ENCODE measurements around the gene GLIPR2. TPM values are rescaled to one million over a fixed set of nuclear protein-coding genes. Genes with fewer than 3 reads are reported as not detected.

The GLIPR2 gene
- polyA plus RNA-seq, 1 of the 3 experiments (the other 2 are of a cell fraction): 38.3 TPM

DNA sequence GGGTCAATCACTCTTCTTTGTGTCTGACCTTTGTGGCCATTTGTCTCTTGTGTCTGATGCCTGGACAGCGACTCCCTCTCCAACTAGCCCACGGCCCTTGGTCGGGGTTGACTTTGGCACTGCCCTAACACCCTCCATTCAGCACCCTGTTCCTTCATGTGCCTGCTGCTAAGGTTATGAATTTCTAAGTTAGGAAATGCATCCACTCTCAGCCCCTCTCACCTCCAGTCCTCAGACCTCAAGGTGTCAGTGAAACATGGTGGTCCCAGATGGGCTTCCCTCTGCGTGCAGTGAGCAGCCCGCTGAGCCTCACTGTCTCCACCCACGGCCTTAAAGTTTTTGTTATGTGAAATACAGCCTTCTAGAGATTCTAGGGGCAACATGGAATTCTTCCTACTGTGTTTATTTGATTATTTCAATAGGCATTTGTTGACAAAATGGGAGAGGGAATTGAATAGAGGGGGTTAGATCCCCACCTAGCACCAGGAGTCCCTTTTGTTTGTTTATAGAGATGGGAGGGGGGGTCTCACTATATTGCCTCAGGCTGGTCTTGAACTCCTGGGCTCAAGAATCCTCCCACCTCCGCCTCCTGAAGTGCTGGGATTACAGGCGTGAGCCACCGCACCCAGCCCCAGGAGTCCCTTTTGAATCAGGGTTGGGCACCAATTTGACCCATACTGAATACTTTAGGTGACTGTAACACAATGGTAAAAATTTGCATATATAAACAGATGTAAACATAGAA, 1.6 kb upstream of the GLIPR2 start:
- ChIA-PET POLR2A (no interaction called here), CTCF (interaction anchor here (0.6 to 8.1 kb wide), 3 partner anchors 10 to 32 kb away, joined by 3 to 113 read pairs (median 4); partner anchors contain the start of gene CCIN)
- Histone ChIP-seq H3K27me3 (ENCODE audit: insufficient read depth) (no peaks in the 10 kb centered on the region), H2AFZ (ENCODE audit: low read depth) (no peak overlapping the region), H3K4me3 (ENCODE audit: low read depth in 2 of 2, low read length in 1 of 2) (no peak overlapping the region), H3K79me2 (ENCODE audit: insufficient read depth) (peaks cover 25% of the 10 kb centered on the region), H3K4me2 (no peak overlapping the region), H4K20me1 (ENCODE audit: insufficient read depth) (peaks cover 8% of the 10 kb centered on the region), H3K9me3 (no peaks in the 10 kb centered on the region), H3K27ac (ENCODE audit: low read depth in 2 of 2, low read length in 1 of 2) (no peak overlapping the region), H3K9ac (no peak overlapping the region), H3K9me2 (no peaks in the 10 kb centered on the region), H3K36me3 (replicated peaks in 1 of 2; ENCODE audit: control insufficient read depth in 1 of 2, insufficient read depth in 2 of 2, low read length in 1 of 2) (no peaks in the 10 kb centered on the region), H3K4me1 (ENCODE audit: control insufficient read depth in 1 of 2, insufficient read depth in 2 of 2, low read depth in 1 of 2, low read length in 1 of 2) (peaks cover 0 to 10% of the 10 kb centered on the region in 2 experiments; a peak in 3 of 4 replicates), H3F3A (replicated peaks; ENCODE audit: insufficient read depth) (no peaks in the 10 kb centered on the region)
- TF ChIP-seq, protein P1, sequence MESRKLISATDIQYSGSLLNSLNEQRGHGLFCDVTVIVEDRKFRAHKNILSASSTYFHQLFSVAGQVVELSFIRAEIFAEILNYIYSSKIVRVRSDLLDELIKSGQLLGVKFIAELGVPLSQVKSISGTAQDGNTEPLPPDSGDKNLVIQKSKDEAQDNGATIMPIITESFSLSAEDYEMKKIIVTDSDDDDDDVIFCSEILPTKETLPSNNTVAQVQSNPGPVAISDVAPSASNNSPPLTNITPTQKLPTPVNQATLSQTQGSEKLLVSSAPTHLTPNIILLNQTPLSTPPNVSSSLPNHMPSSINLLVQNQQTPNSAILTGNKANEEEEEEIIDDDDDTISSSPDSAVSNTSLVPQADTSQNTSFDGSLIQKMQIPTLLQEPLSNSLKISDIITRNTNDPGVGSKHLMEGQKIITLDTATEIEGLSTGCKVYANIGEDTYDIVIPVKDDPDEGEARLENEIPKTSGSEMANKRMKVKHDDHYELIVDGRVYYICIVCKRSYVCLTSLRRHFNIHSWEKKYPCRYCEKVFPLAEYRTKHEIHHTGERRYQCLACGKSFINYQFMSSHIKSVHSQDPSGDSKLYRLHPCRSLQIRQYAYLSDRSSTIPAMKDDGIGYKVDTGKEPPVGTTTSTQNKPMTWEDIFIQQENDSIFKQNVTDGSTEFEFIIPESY (IDR thresholded peaks at IDR 0.05; ENCODE audit: borderline replicate concordance, low read depth): no peak
- TF ChIP-seq FOSL2 (IDR thresholded peaks at IDR 0.05; ENCODE audit: borderline replicate concordance, low read depth): no peak
- TF ChIP-seq RXRA (IDR thresholded peaks at IDR 0.05; ENCODE audit: borderline replicate concordance, low read depth): no peak
- no peak for TF ChIP-seq GATA2 (CRISPR knock-in tag; IDR thresholded peaks at IDR 0.05)
- TF ChIP-seq, protein P2, sequence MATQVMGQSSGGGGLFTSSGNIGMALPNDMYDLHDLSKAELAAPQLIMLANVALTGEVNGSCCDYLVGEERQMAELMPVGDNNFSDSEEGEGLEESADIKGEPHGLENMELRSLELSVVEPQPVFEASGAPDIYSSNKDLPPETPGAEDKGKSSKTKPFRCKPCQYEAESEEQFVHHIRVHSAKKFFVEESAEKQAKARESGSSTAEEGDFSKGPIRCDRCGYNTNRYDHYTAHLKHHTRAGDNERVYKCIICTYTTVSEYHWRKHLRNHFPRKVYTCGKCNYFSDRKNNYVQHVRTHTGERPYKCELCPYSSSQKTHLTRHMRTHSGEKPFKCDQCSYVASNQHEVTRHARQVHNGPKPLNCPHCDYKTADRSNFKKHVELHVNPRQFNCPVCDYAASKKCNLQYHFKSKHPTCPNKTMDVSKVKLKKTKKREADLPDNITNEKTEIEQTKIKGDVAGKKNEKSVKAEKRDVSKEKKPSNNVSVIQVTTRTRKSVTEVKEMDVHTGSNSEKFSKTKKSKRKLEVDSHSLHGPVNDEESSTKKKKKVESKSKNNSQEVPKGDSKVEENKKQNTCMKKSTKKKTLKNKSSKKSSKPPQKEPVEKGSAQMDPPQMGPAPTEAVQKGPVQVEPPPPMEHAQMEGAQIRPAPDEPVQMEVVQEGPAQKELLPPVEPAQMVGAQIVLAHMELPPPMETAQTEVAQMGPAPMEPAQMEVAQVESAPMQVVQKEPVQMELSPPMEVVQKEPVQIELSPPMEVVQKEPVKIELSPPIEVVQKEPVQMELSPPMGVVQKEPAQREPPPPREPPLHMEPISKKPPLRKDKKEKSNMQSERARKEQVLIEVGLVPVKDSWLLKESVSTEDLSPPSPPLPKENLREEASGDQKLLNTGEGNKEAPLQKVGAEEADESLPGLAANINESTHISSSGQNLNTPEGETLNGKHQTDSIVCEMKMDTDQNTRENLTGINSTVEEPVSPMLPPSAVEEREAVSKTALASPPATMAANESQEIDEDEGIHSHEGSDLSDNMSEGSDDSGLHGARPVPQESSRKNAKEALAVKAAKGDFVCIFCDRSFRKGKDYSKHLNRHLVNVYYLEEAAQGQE (IDR thresholded peaks at IDR 0.05; ENCODE audit: low read depth, low read length): no peak
- no peak for TF ChIP-seq SMC3 (IDR thresholded peaks at IDR 0.05; ENCODE audit: low read depth, low read length)
- TF ChIP-seq, protein P3, sequence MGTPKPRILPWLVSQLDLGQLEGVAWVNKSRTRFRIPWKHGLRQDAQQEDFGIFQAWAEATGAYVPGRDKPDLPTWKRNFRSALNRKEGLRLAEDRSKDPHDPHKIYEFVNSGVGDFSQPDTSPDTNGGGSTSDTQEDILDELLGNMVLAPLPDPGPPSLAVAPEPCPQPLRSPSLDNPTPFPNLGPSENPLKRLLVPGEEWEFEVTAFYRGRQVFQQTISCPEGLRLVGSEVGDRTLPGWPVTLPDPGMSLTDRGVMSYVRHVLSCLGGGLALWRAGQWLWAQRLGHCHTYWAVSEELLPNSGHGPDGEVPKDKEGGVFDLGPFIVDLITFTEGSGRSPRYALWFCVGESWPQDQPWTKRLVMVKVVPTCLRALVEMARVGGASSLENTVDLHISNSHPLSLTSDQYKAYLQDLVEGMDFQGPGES (IDR thresholded peaks at IDR 0.05; ENCODE audit: low read depth, low read length): no peak
- no peak for TF ChIP-seq EP300 (IDR thresholded peaks at IDR 0.05; ENCODE audit: borderline replicate concordance in 1 of 2, low read depth in 1 of 2, low read length in 1 of 2)
- TF ChIP-seq YY1 (IDR thresholded peaks at IDR 0.05; ENCODE audit: low read depth): no peak
- WGBS (ENCODE audit: low lambda C conversion rate): 94% methylated on average over 9 of the region's 9 CpGs
- DNase-seq: no peak

Measured in SK-N-SH (cell line).